Liver (tissue), 3 donors: ENCODE data around the gene CHRNA9.

Experiments used
- CTCF ChIP-seq: fragments of 150-350 bp; IDR thresholded peaks from 2 replicates; pipeline ENCODE4 v1.5.1; 2017; ENCODE audit warnings: improper control_type of control experiment, low read depth, low read length; ENCODE audit not compliant: missing input control
- EGR1 ChIP-seq, 2 donors: IDR thresholded peaks; 2 replicates each; pipeline ENCODE4 v1.6.1; 2016 to 2018; ENCODE audit warnings: antibody characterized with exemption in 2 of 2, low read depth in 2 of 2
- MAX ChIP-seq: IDR thresholded peaks from 2 replicates; pipeline ENCODE4 v1.6.1; 2016; ENCODE audit warnings: antibody characterized with exemption
- YY1 ChIP-seq: IDR thresholded peaks from 2 replicates; pipeline ENCODE4 v1.6.1; 2016; ENCODE audit warnings: antibody characterized with exemption, mild to moderate bottlenecking
- donor health status: healthy.
- donor health status: healthy.

GRCh38 chr4:40300371-40301162, 34.6 kb upstream of the CHRNA9 start:
- TF ChIP-seq CTCF (no peak), EGR1 (IDR thresholded peaks at IDR 0.05; ENCODE audit: low read depth in 2 of 2) (no peak), MAX (no peak), YY1 (no peak)
